GM23338 (cell line): Measurements from ENCODE around the gene CRABP1. TPM values are rescaled to one million over a fixed set of nuclear protein-coding genes. Genes with fewer than 3 reads are reported as not detected.

ENCODE experiments used
- ATAC-seq: fragments of 200-7000 bp; cut with Tn5 transposase; 3 replicates; pipeline ENCODE4 v1.9.1; 2020
- DNase-seq: peaks from one replicate; pipeline ENCODE4 v3.0.0-alpha.2; 2015; ENCODE audit warnings: low spot score
- H2AFZ ChIP-seq: fragments of 200-600 bp; sonication (generic); 2 replicates; pipeline ENCODE4 v1.8.0; 2016; ENCODE audit warnings: antibody characterized with exemption, mild to moderate bottlenecking, moderate library complexity
- H3F3A ChIP-seq: fragments of 200-600 bp; sonication (generic); replicated peaks from 2 replicates; pipeline ENCODE4 v1.8.0; 2017; ENCODE audit warnings: antibody characterized with exemption, mixed run types, low read depth
- H3K27ac ChIP-seq: fragments of 200-600 bp; sonication (generic); 2 replicates; pipeline ENCODE4 v1.6.1; 2016; ENCODE audit warnings: low read depth
- H3K27me3 ChIP-seq: fragments of 200-600 bp; sonication (generic); 2 replicates; pipeline ENCODE4 v1.8.0; 2016; ENCODE audit warnings: mild to moderate bottlenecking, mixed run types, moderate library complexity; ENCODE audit not compliant: insufficient read depth
- H3K36me3 ChIP-seq: fragments of 200-600 bp; sonication (generic); 2 replicates; pipeline ENCODE4 v1.8.0; 2016; ENCODE audit warnings: mild to moderate bottlenecking; ENCODE audit not compliant: insufficient read depth
- H3K4me1 ChIP-seq: fragments of 200-600 bp; sonication (generic); 2 replicates; pipeline ENCODE4 v1.8.0; 2016; ENCODE audit warnings: mild to moderate bottlenecking, moderate library complexity; ENCODE audit not compliant: insufficient read depth
- H3K4me2 ChIP-seq: fragments of 200-600 bp; sonication (generic); 2 replicates; pipeline ENCODE4 v1.7.1; 2017; ENCODE audit warnings: mixed run types
- H3K4me3 ChIP-seq: fragments of 200-600 bp; sonication (generic); 2 replicates; pipeline ENCODE4 v1.6.1; 2016; ENCODE audit warnings: mixed run types
- H3K79me2 ChIP-seq: fragments of 200-600 bp; sonication (generic); replicated peaks from 2 replicates; pipeline ENCODE4 v1.8.0; 2017; ENCODE audit warnings: mild to moderate bottlenecking; ENCODE audit not compliant: insufficient read depth
- H3K9me2 ChIP-seq: fragments of 200-600 bp; sonication (generic); 2 replicates; pipeline ENCODE4 v1.8.0; 2017; ENCODE audit not compliant: insufficient read depth
- H4K20me1 ChIP-seq: fragments of 200-600 bp; sonication (generic); replicated peaks from 2 replicates; pipeline ENCODE4 v1.8.0; 2017; ENCODE audit warnings: mild to moderate bottlenecking; ENCODE audit not compliant: insufficient read depth
- H3K27ac Mint-ChIP-seq: 2 replicates; pipeline ENCODE4 v1.8.0; 2020; ENCODE audit warnings: inconsistent platforms, mild to moderate bottlenecking, moderate library complexity, mixed read lengths
- H3K27me3 Mint-ChIP-seq: 3 replicates; pipeline ENCODE4 v1.8.0; 2022; ENCODE audit warnings: low read depth, mild to moderate bottlenecking, moderate library complexity, mixed read lengths, inconsistent platforms; ENCODE audit not compliant: insufficient read depth, poor library complexity
- H3K36me3 Mint-ChIP-seq: 3 replicates; pipeline ENCODE4 v1.8.0; 2021; ENCODE audit warnings: low read depth, mild to moderate bottlenecking, inconsistent platforms, moderate library complexity, mixed read lengths
- H3K4me1 Mint-ChIP-seq: 3 replicates; pipeline ENCODE4 v1.8.0; 2020; ENCODE audit warnings: mild to moderate bottlenecking, inconsistent platforms, mixed read lengths
- H3K4me3 Mint-ChIP-seq: 3 replicates; pipeline ENCODE4 v1.8.0; 2021; ENCODE audit warnings: moderate library complexity, mild to moderate bottlenecking, inconsistent platforms, mixed read lengths
- H3K9me3 Mint-ChIP-seq: 3 replicates; pipeline ENCODE4 v1.8.0; 2020; ENCODE audit warnings: moderate library complexity, mild to moderate bottlenecking, inconsistent platforms, mixed read lengths
- EZH2 ChIP-seq: fragments of 200-600 bp; sonication (generic); IDR thresholded peaks from one replicate; pipeline ENCODE4 v1.8.0; 2017; ENCODE audit warnings: antibody characterized with exemption, mild to moderate bottlenecking, low read depth; ENCODE audit not compliant: unreplicated experiment
- NANOG ChIP-seq: IDR thresholded peaks from 2 replicates; pipeline ENCODE4 v1.6.1; 2016; ENCODE audit warnings: antibody characterized with exemption, borderline replicate concordance
- ZNF114 ChIP-seq: fragments of 250-450 bp; sonication (Bioruptor Pico); IDR thresholded peaks from 2 replicates; pipeline ENCODE4 v1.5.0; 2020; ENCODE audit warnings: mild to moderate bottlenecking, moderate library complexity
- ZNF331 ChIP-seq: fragments of 250-450 bp; sonication (Bioruptor Pico); IDR thresholded peaks from 2 replicates; pipeline ENCODE4 v1.5.0; 2020; ENCODE audit warnings: low read depth, mild to moderate bottlenecking, moderate library complexity
- polyA plus RNA-seq: library from polyadenylated mRNA; unstranded; fragments of >200 nt; fragmentation: Nextera tagmentation; extraction: Ambion mirVana; gene quantifications from 2 replicates; pipeline ENCODE4 v1.2.1, GENCODE V29; 2016
- total RNA-seq: library from RNA; depleted of rRNA; stranded (reverse); fragments of >200 nt; shearing (Covaris generic); gene quantifications from 2 replicates; pipeline ENCODE4 v1.2.3, GENCODE V29; 2014
- TF ChIP-seq, protein P1 (sequence below): IDR thresholded peaks from one replicate; pipeline ENCODE4 v1.6.1; 2018; ENCODE audit warnings: antibody characterized with exemption; ENCODE audit not compliant: unreplicated experiment
- TF ChIP-seq, protein P2 (sequence below): fragments of 250-450 bp; sonication (Bioruptor Pico); IDR thresholded peaks from 2 replicates; pipeline ENCODE4 v1.5.0; 2020; ENCODE audit warnings: mild to moderate bottlenecking, moderate library complexity
- TF ChIP-seq, protein P3 (sequence below), 2 experiments: fragments of 200-600 bp in 1 of 2; sonication (generic) in 1 of 2; conservative IDR thresholded peaks; 2 replicates each; pipeline versions ENCODE4 v1.5.1 to v1.6.1; 2016 to 2017; ENCODE audit warnings: antibody characterized with exemption in 2 of 2, low read depth in 2 of 2, mild to moderate bottlenecking in 2 of 2, moderate library complexity in 1 of 2

CRABP1 gene
- total and polyA plus RNA-seq, 2 experiments from 2014 or later: 156 to 522 TPM

DNA sequence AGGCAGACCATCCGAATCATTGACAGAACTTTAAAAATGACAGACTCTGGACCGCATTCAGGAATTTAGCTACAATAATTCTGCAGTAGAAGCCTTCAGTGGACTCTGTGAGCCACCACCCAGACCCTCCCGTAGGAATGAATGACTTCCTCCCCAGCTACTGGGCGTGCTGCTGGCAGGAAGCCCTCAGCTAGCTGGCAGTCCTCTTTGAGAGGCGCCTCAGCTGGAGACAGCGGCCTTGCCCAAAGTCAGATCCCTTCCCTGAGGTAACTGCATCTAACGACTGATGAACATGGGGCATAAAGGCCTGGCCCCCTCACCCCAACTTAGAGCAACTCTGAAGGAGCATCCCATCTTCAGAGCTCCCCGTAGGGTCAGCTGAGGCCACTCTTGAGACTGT is 25.8 kb downstream of the CRABP1 start (continued):
- TF ChIP-seq, protein P1, sequence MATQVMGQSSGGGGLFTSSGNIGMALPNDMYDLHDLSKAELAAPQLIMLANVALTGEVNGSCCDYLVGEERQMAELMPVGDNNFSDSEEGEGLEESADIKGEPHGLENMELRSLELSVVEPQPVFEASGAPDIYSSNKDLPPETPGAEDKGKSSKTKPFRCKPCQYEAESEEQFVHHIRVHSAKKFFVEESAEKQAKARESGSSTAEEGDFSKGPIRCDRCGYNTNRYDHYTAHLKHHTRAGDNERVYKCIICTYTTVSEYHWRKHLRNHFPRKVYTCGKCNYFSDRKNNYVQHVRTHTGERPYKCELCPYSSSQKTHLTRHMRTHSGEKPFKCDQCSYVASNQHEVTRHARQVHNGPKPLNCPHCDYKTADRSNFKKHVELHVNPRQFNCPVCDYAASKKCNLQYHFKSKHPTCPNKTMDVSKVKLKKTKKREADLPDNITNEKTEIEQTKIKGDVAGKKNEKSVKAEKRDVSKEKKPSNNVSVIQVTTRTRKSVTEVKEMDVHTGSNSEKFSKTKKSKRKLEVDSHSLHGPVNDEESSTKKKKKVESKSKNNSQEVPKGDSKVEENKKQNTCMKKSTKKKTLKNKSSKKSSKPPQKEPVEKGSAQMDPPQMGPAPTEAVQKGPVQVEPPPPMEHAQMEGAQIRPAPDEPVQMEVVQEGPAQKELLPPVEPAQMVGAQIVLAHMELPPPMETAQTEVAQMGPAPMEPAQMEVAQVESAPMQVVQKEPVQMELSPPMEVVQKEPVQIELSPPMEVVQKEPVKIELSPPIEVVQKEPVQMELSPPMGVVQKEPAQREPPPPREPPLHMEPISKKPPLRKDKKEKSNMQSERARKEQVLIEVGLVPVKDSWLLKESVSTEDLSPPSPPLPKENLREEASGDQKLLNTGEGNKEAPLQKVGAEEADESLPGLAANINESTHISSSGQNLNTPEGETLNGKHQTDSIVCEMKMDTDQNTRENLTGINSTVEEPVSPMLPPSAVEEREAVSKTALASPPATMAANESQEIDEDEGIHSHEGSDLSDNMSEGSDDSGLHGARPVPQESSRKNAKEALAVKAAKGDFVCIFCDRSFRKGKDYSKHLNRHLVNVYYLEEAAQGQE: no peak
- no peak for TF ChIP-seq EZH2
- TF ChIP-seq, protein P2, sequence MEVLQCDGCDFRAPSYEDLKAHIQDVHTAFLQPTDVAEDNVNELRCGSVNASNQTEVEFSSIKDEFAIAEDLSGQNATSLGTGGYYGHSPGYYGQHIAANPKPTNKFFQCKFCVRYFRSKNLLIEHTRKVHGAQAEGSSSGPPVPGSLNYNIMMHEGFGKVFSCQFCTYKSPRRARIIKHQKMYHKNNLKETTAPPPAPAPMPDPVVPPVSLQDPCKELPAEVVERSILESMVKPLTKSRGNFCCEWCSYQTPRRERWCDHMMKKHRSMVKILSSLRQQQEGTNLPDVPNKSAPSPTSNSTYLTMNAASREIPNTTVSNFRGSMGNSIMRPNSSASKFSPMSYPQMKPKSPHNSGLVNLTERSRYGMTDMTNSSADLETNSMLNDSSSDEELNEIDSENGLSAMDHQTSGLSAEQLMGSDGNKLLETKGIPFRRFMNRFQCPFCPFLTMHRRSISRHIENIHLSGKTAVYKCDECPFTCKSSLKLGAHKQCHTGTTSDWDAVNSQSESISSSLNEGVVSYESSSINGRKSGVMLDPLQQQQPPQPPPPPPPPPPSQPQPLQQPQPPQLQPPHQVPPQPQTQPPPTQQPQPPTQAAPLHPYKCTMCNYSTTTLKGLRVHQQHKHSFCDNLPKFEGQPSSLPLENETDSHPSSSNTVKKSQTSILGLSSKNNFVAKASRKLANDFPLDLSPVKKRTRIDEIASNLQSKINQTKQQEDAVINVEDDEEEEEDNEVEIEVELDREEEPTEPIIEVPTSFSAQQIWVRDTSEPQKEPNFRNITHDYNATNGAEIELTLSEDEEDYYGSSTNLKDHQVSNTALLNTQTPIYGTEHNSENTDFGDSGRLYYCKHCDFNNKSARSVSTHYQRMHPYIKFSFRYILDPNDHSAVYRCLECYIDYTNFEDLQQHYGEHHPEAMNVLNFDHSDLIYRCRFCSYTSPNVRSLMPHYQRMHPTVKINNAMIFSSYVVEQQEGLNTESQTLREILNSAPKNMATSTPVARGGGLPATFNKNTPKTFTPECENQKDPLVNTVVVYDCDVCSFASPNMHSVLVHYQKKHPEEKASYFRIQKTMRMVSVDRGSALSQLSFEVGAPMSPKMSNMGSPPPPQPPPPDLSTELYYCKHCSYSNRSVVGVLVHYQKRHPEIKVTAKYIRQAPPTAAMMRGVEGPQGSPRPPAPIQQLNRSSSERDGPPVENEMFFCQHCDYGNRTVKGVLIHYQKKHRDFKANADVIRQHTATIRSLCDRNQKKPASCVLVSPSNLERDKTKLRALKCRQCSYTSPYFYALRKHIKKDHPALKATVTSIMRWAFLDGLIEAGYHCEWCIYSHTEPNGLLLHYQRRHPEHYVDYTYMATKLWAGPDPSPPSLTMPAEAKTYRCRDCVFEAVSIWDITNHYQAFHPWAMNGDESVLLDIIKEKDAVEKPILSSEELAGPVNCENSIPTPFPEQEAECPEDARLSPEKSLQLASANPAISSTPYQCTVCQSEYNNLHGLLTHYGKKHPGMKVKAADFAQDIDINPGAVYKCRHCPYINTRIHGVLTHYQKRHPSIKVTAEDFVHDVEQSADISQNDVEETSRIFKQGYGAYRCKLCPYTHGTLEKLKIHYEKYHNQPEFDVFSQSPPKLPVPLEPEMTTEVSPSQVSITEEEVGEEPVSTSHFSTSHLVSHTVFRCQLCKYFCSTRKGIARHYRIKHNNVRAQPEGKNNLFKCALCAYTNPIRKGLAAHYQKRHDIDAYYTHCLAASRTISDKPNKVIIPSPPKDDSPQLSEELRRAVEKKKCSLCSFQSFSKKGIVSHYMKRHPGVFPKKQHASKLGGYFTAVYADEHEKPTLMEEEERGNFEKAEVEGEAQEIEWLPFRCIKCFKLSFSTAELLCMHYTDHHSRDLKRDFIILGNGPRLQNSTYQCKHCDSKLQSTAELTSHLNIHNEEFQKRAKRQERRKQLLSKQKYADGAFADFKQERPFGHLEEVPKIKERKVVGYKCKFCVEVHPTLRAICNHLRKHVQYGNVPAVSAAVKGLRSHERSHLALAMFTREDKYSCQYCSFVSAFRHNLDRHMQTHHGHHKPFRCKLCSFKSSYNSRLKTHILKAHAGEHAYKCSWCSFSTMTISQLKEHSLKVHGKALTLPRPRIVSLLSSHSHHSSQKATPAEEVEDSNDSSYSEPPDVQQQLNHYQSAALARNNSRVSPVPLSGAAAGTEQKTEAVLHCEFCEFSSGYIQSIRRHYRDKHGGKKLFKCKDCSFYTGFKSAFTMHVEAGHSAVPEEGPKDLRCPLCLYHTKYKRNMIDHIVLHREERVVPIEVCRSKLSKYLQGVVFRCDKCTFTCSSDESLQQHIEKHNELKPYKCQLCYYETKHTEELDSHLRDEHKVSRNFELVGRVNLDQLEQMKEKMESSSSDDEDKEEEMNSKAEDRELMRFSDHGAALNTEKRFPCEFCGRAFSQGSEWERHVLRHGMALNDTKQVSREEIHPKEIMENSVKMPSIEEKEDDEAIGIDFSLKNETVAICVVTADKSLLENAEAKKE (CRISPR knock-in tag): no peak

DNA sequence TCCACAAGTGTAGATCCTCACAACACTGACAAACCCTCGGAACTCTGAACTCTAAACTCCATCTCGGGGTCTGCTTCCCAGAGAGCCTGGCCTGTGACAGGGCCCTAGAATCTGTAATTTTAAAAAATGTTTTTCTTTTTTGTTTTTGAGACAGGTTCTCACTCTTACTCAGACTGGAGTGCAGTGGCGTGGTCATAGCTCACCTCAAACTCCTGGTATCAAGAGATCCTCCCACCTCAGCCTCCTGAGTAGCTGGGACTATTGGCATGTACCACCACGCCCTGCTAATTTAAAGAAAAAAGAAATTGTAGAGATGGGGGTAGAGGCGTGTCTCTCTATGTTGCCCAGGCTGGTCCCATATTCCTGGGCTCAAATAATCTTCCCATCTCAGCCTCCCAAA is 26.2 kb downstream of the CRABP1 start:
- no peaks in the 10 kb centered on the region for H3F3A ChIP-seq
- no peaks in the 10 kb centered on the region for H3K36me3 ChIP-seq
- TF ChIP-seq EZH2 (no peak), NANOG (no peak), ZNF331 (no peak), ZNF114 (CRISPR knock-in tag) (no peak)
- TF ChIP-seq, protein P1: no peak
- TF ChIP-seq, protein P3, sequence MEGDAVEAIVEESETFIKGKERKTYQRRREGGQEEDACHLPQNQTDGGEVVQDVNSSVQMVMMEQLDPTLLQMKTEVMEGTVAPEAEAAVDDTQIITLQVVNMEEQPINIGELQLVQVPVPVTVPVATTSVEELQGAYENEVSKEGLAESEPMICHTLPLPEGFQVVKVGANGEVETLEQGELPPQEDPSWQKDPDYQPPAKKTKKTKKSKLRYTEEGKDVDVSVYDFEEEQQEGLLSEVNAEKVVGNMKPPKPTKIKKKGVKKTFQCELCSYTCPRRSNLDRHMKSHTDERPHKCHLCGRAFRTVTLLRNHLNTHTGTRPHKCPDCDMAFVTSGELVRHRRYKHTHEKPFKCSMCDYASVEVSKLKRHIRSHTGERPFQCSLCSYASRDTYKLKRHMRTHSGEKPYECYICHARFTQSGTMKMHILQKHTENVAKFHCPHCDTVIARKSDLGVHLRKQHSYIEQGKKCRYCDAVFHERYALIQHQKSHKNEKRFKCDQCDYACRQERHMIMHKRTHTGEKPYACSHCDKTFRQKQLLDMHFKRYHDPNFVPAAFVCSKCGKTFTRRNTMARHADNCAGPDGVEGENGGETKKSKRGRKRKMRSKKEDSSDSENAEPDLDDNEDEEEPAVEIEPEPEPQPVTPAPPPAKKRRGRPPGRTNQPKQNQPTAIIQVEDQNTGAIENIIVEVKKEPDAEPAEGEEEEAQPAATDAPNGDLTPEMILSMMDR (conservative IDR thresholded peaks at IDR 0.05; ENCODE audit: low read depth in 2 of 2): no peak
- no peaks in the 10 kb centered on the region for H3K4me1 ChIP-seq
- peaks cover 7% of the 10 kb centered on the region; the same call in 2 of the 3 replicates for H3K4me1 Mint-ChIP-seq
- DNase-seq: no peak
- no peak overlapping the region for H3K27ac Mint-ChIP-seq
- no peak overlapping the region for H3K4me3 Mint-ChIP-seq
- H2AFZ ChIP-seq: no peak overlapping the region
- H3K4me2 ChIP-seq: no peak overlapping the region
- H4K20me1 ChIP-seq: no peaks in the 10 kb centered on the region
- no peak for ATAC-seq
- H3K9me2 ChIP-seq: no peaks in the 10 kb centered on the region
- no peaks in the 10 kb centered on the region for H3K27me3 ChIP-seq
- H3K27ac ChIP-seq: no peak overlapping the region
- no peaks in the 10 kb centered on the region for H3K36me3 Mint-ChIP-seq
- no peak overlapping the region for H3K4me3 ChIP-seq
- H3K79me2 ChIP-seq: no peaks in the 10 kb centered on the region
- H3K27me3 Mint-ChIP-seq: peaks cover 12% of the 10 kb centered on the region
- H3K9me3 Mint-ChIP-seq: no peaks in the 10 kb centered on the region
